GM19324 (cell line): Measurements from ENCODE around the gene S100P.
"Not testable (repeated sequence)": the region's sequence is repeated elsewhere in the genome, so short reads cannot be mapped to it uniquely, and the experiment has no call there.

Experiments used
- ATAC-seq: cut with Tn5 transposase; IDR thresholded peaks from one replicate; pipeline ENCODE4 v1.9.1; 2021; ENCODE audit warnings: mild to moderate bottlenecking, moderate library complexity; ENCODE audit not compliant: unreplicated experiment, low FRiP score

Gene S100P

GRCh38 chr4:6672541-6673190 lies 21.0 kb upstream of the S100P start:
- ATAC-seq: not testable (repeated sequence)

- not testable (repeated sequence) for ATAC-seq
Observed at GRCh38 chr4:6673191-6673659, 20.5 kb upstream of the S100P start.

- ATAC-seq: peak; percentile 87
Observed at GRCh38 chr4:6673660-6674499, 19.8 kb upstream of the S100P start.

GRCh38 chr4:6674500-6675149 lies 19.1 kb upstream of the S100P start:
- ATAC-seq: peak; percentile 41

DNA sequence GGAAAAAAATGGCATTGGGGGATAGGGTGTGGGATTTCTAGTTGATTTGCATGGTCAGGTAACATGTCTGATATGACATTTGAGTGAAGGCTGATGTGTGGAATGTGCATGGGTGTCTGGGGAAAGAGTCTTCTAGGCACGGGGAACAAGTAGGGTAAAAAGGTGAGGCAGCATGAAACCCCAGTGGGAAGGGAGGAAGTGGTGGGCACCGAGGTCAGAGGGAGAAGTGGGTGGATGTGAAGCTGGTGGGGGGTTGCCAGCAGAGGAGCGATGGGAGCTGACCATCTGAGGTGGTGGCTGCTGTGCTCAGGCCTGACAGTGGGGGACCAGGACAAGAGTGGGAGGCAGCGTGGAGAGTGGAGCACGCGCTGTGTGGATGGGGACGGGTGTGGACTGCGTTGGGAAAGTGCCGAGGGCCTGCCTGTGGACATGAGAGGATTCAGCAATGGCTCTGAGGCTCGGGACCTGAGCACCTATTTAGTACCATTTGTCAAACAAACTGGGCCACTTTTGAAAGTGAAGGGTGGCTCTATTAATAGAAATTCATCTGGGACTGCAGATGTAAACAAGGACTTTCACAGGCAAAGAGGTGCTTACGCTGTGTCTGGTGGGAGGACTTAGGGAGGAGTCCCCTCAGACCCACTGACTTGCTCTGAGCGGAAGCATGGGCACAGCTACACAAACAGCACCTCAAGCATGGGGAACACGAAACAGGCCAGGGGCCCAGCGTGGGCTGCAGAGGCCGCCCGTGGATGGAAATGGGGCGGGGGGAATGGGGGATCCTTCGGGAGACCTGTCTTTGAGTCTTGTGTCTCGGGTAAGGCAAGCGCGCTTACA lies 16.7 kb upstream of the S100P start:
- ATAC-seq: no peak

DNA sequence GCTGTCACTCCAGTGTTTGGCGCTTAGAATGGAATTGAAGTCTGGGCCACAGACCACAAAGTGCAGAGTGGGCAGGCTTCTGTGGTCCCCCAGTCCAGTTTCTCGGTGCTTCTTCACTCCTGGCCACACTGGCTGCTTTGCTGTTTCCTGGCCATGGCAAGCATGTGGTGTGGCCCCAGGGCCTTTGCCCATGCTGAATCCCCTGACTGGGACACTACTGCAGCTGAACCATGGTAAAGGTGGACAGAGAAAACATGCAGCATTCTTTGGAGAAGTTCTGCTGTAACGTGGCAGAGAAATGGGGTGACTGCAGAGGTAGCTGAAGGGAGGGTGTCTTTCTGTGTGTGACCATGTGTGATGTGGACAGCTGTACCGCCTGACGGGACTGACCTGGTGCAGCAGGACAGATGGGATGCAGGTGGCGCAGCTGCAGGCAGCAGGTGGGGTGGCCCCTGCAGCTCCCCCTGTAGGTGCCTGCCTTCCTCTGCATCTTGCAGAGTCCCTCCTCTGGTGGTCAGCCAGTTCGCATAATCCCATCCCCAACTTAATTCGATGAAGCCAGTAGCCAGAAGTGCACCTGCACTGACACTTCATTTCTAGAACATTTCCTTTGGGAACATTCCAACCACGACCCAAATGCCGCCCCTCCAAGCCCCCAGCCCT lies 13.2 kb upstream of the S100P start:
- ATAC-seq: no peak

DNA sequence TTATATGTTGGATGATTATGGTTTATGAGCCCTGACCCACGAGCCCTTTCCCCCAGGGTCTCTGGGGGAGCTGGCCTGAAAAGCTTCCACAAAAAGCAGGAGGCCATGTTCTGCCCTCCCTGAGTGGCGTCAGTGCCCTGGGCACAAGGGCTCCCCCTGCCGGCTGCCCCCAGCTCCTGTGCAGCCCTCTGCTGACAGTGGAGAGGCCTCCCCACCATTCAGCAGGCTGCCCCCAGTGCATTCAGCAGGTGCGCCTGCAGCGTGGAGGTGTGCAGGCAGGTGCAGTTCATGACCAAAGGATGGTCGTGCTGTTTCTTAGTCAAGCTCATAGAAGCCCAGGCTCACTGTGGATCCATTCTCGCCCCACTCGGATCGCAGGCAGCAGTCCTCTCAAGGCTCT lies 12.5 kb upstream of the S100P start:
- ATAC-seq: no peak

- no peak for ATAC-seq
Observed at GRCh38 chr4:6682862-6683590, 10.7 kb upstream of the S100P start.

GRCh38 chr4:6684656-6685055 lies 9.0 kb upstream of the S100P start:
- no peak for ATAC-seq

- ATAC-seq: no peak
Observed at GRCh38 chr4:6686104-6686787, 7.4 kb upstream of the S100P start.

DNA sequence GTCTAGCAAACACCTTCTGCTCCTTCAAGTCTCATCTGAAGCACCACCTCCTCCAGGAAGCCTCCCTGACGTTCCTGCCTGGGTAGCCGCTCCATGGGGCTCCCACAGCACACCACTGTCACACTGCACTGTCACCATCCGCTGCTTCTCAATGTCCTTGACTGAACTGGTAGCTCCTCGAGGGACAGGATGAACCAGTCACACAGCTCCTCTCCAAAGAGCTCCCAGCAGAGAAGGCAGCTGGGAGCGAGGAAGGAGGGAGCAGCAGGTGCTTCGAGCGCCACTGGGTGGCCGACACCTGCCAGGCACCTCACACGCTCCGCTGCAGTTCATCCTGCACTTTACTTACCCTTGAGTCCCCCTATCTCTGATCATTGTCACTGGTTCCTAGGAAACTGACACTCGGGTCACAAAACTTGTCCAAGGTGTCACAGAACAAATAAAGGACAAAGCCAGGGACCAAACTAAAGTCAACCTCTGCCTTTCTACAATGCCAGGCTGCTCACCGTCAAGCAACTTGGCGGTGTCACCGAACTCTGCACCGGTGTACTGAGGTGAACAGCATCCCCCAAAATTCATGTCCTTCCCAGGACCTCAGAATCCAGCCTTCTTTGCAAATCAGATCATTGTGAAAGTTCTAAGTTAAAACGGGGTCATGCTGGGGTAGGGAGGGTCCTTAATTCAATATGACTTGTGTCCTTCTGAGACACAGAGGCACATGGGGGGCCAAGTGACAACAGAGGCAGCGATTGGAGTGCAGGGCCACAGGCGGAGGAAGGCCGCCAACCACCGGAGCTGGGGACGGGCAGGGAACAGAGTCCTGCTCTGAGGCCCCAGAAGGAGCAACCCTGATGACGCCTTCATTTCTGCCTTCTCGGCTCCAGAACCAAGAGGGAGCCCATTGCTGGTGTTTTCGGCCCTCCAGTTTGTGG lies 5.5 kb upstream of the S100P start:
- no peak for ATAC-seq

DNA sequence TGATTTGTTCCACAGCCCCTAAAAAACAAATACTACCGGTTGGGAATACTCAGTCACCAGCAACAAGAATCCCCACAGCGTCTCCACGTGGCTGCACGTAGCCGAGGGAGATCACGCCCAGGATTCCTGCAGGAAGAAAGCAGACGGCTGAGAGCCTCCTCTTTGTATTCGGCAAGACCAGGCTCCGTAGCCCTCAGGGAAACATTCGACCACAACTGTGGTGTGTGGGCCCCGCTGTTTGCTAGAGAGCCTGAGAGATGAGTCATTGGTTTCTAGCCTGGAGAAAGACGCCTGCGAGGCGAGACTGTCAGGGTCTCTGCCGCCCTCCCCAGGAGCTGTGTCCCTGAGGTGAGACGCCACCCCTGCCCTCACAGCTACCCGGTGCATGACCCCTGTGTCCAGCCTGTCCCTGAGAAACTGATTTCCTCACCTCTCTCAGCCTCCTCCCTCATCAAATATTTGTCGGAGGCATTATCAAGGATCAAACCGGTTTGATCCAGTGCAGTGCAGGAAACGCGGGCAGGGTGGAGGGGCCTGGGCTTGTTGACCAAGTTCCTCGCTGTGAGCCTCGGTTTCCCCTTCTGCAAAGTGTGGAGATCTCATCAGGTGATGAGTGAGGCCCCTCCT lies 4.7 kb upstream of the S100P start:
- no peak for ATAC-seq

DNA sequence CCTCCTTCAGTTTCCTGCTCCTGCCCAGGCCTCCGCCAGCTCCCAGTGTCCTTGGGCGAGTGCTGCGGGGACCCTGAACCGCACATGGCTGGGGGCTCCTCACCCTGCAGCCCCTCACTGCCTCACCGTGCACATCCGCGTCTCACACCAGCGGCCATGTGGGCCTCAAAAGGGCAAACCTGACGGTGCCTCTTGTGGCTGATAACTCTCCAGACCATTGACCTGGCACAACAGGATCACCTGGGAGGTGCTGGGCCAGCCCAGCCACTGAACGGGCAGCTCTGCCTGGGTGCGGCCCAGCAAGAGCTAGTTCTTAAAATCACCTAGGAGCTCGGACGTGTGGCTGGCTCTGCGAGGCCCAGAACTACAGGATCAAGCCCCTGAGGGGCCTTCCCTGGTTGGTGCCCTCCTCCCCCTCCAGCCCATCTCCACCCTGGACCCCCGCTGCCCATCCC lies 4.1 kb upstream of the S100P start:
- no peak for ATAC-seq

- ATAC-seq: no peak
Observed at GRCh38 chr4:6692379-6692778, 1.3 kb upstream of the S100P start.

DNA sequence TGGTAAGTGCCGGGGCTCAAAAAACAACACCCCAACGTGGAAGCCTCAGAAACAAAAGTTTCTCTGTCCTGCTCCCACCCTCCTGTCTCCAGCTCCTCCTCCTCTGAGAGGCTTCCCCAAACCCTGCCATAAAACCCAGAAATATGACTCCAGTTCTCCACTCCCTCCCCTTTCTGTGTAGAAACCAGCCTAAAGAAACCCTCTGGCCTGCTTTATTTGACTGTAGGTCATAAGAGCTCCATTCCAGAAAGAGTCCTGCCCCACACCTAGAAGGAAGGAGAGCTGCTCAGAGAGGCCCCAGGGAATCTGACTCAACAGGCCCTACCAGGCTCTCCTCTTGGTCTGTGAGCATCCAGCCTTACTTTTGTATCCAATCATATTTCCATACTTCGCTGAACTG lies 872 bp upstream of the S100P start:
- no peak for ATAC-seq

- no peak for ATAC-seq
Observed at GRCh38 chr4:6694177-6694901, 661 bp downstream of the S100P start.
